ENCODE data around the gene CFAP70.

DNA sequence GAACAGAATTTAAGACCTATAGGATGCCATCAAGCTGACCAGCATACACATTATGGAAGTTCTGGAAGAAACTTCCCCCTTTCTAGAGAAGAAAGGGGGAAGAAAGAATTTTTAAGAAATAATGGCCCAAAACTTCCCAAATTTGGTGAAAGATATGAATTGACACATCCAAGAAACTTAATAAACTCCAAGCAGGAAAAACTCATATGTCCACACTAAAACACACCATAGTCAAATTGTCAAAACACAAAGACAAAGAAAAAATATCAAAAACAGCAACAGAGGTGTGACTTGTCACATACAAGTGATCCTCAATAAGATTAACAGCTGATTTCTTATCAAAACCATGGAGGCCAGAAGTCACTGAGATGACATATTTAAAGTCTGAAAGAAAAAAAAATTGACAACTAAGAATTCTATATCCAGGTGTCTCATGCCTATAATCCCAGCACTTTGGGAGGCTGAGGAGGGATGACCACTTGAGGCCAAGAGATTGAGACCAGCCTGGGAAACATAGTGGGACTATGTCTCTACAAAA is 52.4 kb downstream of the CFAP70 start:
- TF ChIP-seq BACH1 (IDR thresholded peaks at IDR 0.05; ENCODE audit: low read length) (no peak), FOSL1 (IDR thresholded peaks at IDR 0.05; ENCODE audit: insufficient read depth, low read depth, low read length) (no peak), CREB1 (IDR thresholded peaks at IDR 0.05) (no peak), CTCF (IDR thresholded peaks at IDR 0.05; ENCODE audit: control extremely low read depth in 1 of 3, insufficient read depth in 1 of 3, low read depth in 1 of 3, low read length in 3 of 3) (no peak), ZNF274 (IDR thresholded peaks at IDR 0.05; ENCODE audit: borderline replicate concordance, extremely low read depth, low read length) (no peak), EZH2 (IDR thresholded peaks at IDR 0.05; ENCODE audit: low read depth, low read length, severe bottlenecking) (no peak), ATF3 (IDR thresholded peaks at IDR 0.05; ENCODE audit: insufficient read depth, low read depth, low read length) (no peak), POLR2A (IDR thresholded peaks at IDR 0.05; ENCODE audit: control extremely low read depth in 1 of 2, low read depth in 2 of 2, low read length in 2 of 2) (no peak), CEBPB (IDR thresholded peaks at IDR 0.05; ENCODE audit: low read depth, low read length) (no peak)
